Fibroblast of lung (primary cell): ENCODE results near the gene SMTNL1. TPM values are rescaled to one million over a fixed set of nuclear protein-coding genes. Genes with fewer than 3 reads are reported as not detected.

Source experiments
- DNase-seq, 2 donors: peaks; one replicate each; pipeline versions ENCODE4 v3.0.0 to v3.0.0-alpha.2; 2010; ENCODE audit warnings: low read depth in 2 of 2
- H2AFZ ChIP-seq: 2 replicates; pipeline ENCODE4 v1.5.1; 2012; ENCODE audit warnings: low read length, control low read depth, inconsistent platforms
- H3K27ac ChIP-seq: 2 replicates; pipeline ENCODE4 v1.5.1; 2011; ENCODE audit warnings: low read length, control low read depth; ENCODE audit not compliant: insufficient read depth
- H3K27me3 ChIP-seq: 2 replicates; pipeline ENCODE4 v1.5.1; 2011; ENCODE audit warnings: mild to moderate bottlenecking, low read length; ENCODE audit not compliant: control insufficient read depth, insufficient read depth
- H3K36me3 ChIP-seq: 2 replicates; pipeline ENCODE4 v1.5.1; 2011; ENCODE audit warnings: low read length; ENCODE audit not compliant: control insufficient read depth, insufficient read depth
- H3K4me1 ChIP-seq: 2 replicates; pipeline ENCODE4 v1.5.1; 2011; ENCODE audit warnings: low read length; ENCODE audit not compliant: control insufficient read depth, insufficient read depth; ENCODE audit errors: extremely low read depth
- H3K4me2 ChIP-seq: 2 replicates; pipeline ENCODE4 v1.5.1; 2011; ENCODE audit warnings: low read length, control low read depth; ENCODE audit not compliant: insufficient read depth; ENCODE audit errors: extremely low read depth
- H3K4me3 ChIP-seq, 4 experiments: fragments of 200-600 bp in 1 of 4; sonication (generic) in 1 of 4; replicated peaks in 1 of 4; 2 replicates each; pipeline ENCODE4 v1.5.1; 2011 to 2016; ENCODE audit warnings: low read length in 4 of 4, low read depth in 3 of 4, mild to moderate bottlenecking in 3 of 4, control low read depth in 2 of 4, inconsistent platforms in 1 of 4, mixed read lengths in 1 of 4; ENCODE audit not compliant: insufficient read depth in 1 of 4; ENCODE audit errors: control extremely low read depth in 1 of 4
- H3K79me2 ChIP-seq: 2 replicates; pipeline ENCODE4 v1.5.1; 2012; ENCODE audit warnings: mild to moderate bottlenecking, low read length, inconsistent platforms; ENCODE audit not compliant: control insufficient read depth, insufficient read depth
- H3K9ac ChIP-seq: 2 replicates; pipeline ENCODE4 v1.5.1; 2011; ENCODE audit warnings: mild to moderate bottlenecking, low read length, control low read depth; ENCODE audit not compliant: insufficient read depth
- H3K9me3 ChIP-seq: 2 replicates; pipeline ENCODE4 v1.5.1; 2012; ENCODE audit warnings: low read depth, low read length; ENCODE audit not compliant: control insufficient read depth, insufficient read depth
- H4K20me1 ChIP-seq: 2 replicates; pipeline ENCODE4 v1.5.1; 2011; ENCODE audit warnings: low read length; ENCODE audit not compliant: control insufficient read depth, insufficient read depth; ENCODE audit errors: extremely low read depth
- CTCF ChIP-seq, 2 donors: IDR thresholded peaks in 1 of 2; conservative IDR thresholded peaks in 1 of 2; 1 replicate in 1 of 2; 2 replicates in 1 of 2; pipeline ENCODE4 v1.5.1; 2011 to 2012; ENCODE audit warnings: low read length in 2 of 2, control low read depth in 1 of 2, inconsistent platforms in 1 of 2, low read depth in 1 of 2, mild to moderate bottlenecking in 1 of 2
- EZH2 ChIP-seq: IDR thresholded peaks from 2 replicates; pipeline ENCODE4 v1.5.1; 2012; ENCODE audit warnings: low read length, control low read depth, mild to moderate bottlenecking; ENCODE audit errors: missing control alignments
- polyA plus RNA-seq, 2 donors: library from polyadenylated mRNA; depleted of rRNA in 1 of 2; stranded (reverse) in 1 of 2; unstranded in 1 of 2; fragments of >200 nt; gene quantifications; 2 replicates each; pipeline ENCODE4 v1.2.1, GENCODE V29; 2011 to 2012; ENCODE audit warnings: missing spikeins in 1 of 2
- total RNA-seq: library from RNA; depleted of rRNA; stranded (reverse); fragments of >200 nt; gene quantifications from 2 replicates; pipeline ENCODE4 v1.2.1, GENCODE V29; 2014

SMTNL1 gene
- total and polyA plus RNA-seq, 2 donors (not counting 1 experiment from before 2014, with no cell fraction given) = not detected

- Histone ChIP-seq H3K27me3 (no peaks in the 10 kb centered on the region), H4K20me1 (no peaks in the 10 kb centered on the region), H3K4me3 (no peak overlapping the region), H3K27ac (no peak overlapping the region), H2AFZ (no peak overlapping the region), H3K36me3 (peaks cover 7% of the 10 kb centered on the region), H3K79me2 (peaks cover 12% of the 10 kb centered on the region), H3K4me2 (no peak overlapping the region), H3K9me3 (no peaks in the 10 kb centered on the region), H3K4me1 (peaks cover 3% of the 10 kb centered on the region), H3K9ac (no peak overlapping the region)
- TF ChIP-seq CTCF (conservative IDR thresholded peaks at IDR 0.05 in 1 of 2, IDR thresholded peaks at IDR 0.05 in 1 of 2; ENCODE audit: low read depth in 1 of 2, low read length in 2 of 2) (no peak), EZH2 (no peak)
- DNase-seq = no peak
Measured at GRCh38 chr11:57562596-57562995, 25.2 kb downstream of the SMTNL1 start.

GRCh38 chr11:57566005-57566904 lies 28.9 kb downstream of the SMTNL1 start:
- H3K4me3 ChIP-seq = peak overlapping the region; percentile 81 to 94 (median 92)
- H3K9me3 ChIP-seq = no peaks in the 10 kb centered on the region
- peaks cover 12% of the 10 kb centered on the region for H3K4me1 ChIP-seq
- H3K27ac ChIP-seq = peak overlapping the region; percentile 34
- no peaks in the 10 kb centered on the region for H3K36me3 ChIP-seq
- DNase-seq = peak; percentile 45 to 65
- H4K20me1 ChIP-seq = no peaks in the 10 kb centered on the region
- peak overlapping the region; percentile 45 for H3K9ac ChIP-seq
- peak overlapping the region; percentile 100 for H3K4me2 ChIP-seq
- TF ChIP-seq CTCF (conservative IDR thresholded peaks at IDR 0.05 in 1 of 2, IDR thresholded peaks at IDR 0.05 in 1 of 2; ENCODE audit: low read depth in 1 of 2, low read length in 2 of 2) (no peak), EZH2 (no peak)
- H3K79me2 ChIP-seq = peaks cover 12% of the 10 kb centered on the region
- H3K27me3 ChIP-seq = no peaks in the 10 kb centered on the region
- H2AFZ ChIP-seq = peak overlapping the region; percentile 61

- peak overlapping the region; percentile 93 for H2AFZ ChIP-seq
- peak in 1 of 2 donors; percentile 3 for DNase-seq
- TF ChIP-seq CTCF (conservative IDR thresholded peaks at IDR 0.05 in 1 of 2, IDR thresholded peaks at IDR 0.05 in 1 of 2; ENCODE audit: low read depth in 1 of 2, low read length in 2 of 2) (no peak), EZH2 (no peak)
- peak overlapping the region; percentile 73 for H3K27ac ChIP-seq
- H3K9me3 ChIP-seq = no peaks in the 10 kb centered on the region
- peak overlapping the region; percentile 100 for H3K4me2 ChIP-seq
- H3K79me2 ChIP-seq = peaks cover 12% of the 10 kb centered on the region
- peak overlapping the region; percentile 81 to 94 (median 92) for H3K4me3 ChIP-seq
- H3K36me3 ChIP-seq = no peaks in the 10 kb centered on the region
- H3K27me3 ChIP-seq = no peaks in the 10 kb centered on the region
- H4K20me1 ChIP-seq = no peaks in the 10 kb centered on the region
- peak overlapping the region; percentile 59 for H3K9ac ChIP-seq
- H3K4me1 ChIP-seq = peaks cover 12% of the 10 kb centered on the region
Measured at GRCh38 chr11:57566905-57567514, 29.6 kb downstream of the SMTNL1 start.
